Activated CD8-positive, alpha-beta memory T cell treated with anti-CD3 and anti-CD28 coated beads, Interleukin-2, amount 50 U/mL, for 48 hours (primary cell): Measurements from ENCODE around the gene DOK5.

Experiments used
- DNase-seq: peaks from one replicate; pipeline ENCODE4 v3.0.0-alpha.2; 2020

The DOK5 gene

DNA sequence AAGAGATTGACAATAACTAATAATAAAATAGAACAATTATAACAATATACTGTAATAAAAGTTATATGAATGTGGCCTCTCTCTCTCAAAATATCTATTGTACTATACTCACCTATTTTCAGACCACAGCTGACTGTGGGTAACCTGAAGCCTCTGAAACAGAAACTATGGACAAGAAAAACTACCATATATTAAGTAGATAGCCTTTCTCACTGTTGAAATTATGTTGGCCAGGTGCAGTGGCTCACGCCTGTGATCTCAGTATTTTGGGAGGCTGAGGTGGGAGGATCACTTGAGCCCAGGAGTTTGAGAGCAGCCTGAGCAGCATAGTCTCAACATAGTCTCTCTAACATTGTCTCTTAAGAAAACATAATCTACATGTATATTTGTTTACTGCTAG lies 89.9 kb downstream of the DOK5 start:
- no peak for DNase-seq

DNA sequence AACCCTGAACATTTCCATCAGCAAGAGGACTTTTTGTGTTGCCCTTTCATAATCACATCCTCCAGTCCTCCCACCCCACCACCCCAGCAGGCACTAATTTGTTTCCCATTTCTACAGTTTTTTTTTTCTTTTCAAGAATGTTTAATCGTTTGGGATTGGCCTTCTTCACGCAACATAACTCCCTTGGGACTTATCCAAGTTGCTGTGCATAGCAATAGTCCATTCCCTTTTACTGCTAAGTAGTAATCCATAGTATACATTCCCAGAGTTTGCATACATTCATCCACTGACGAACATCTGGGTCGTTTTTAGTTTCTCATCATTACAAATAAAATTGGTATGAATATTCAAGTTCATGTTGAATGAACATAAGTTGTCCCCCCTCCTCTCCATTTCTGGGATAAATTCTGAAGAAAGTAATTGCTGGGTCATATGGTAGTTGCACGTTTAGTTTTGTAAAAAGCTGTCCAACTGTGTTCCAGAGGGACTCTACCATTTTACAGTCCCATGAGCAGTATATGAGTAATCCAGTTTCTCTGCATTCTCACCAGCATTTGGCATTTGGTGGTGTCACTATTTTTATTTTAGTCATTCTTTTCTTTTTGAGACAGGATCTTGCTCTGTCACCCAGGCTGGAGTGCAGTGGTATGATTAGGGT lies 90.8 kb downstream of the DOK5 start:
- DNase-seq = no peak

DNA sequence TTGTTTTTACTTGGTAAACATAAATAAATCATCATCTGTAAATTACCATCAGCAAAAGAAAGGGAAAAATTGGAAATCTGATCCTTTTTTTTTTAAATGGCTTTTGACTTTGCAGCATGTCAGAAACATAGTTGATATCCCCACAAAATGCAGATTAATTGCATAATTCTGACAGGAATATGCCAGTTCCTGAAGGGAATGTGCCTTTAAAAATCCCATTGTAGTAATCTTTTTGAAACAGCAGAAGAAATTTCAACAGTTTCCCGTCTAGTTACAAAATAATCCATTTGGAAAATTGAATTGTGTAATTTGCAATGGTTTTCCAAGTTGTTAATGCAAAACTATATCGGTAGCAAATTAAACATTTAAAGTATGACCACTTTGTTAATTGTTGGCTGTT lies 95.2 kb downstream of the DOK5 start:
- no peak for DNase-seq

DNA sequence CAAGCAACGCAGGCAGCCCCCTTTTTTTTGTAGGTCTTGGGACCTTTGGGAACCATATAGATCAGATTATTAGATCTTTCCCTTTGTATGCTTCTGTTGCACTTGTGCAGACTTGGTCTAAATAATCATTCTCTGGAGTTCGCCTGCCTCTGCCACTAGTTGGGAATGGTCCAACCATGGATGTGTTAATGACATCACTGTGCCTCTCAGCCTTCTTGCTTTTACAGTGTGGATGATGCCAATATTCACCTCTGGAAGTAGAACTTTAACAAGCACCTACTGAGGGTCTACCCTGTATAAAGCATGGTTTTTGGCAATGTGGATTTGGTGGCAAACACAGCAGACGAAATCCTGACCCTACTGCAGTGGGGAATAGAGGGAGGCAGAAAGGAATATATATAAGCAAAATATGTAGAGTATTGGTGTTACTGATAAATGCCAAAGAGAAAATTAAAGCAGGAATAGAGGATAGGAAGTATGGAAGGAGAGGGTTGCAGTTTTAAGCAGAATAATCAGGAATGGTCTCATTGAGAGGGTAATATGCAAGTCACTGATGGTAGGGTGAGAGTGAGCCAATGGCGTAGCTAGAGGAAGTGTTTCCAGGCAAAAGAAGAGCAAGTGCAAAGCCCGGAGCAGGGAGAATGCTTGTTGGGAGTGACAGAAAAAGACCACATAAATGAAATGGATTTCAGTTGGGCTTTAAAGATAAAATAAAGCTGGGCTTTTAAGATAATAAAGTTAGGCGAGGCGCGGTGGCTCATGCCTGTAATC lies 97.5 kb downstream of the DOK5 start:
- DNase-seq = no peak

DNA sequence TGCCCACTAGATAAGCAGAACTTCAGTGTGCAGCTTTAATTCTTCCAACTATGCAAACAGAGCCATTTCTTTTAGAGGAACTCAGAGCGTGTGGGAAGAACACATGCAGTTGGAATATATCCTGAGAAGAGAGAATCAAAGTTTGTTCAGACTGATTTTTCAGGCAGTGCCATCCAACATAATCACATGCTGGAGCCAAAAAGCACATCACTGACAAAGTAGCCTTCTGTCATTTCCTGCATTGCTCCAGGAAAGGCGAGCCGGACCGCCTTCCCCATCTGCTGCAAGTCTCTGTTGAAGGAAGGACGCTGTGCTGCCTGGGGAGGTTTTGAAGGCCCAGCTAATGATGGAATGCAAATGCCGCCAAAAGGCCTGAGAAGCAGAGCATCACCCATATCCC lies 98.4 kb downstream of the DOK5 start:
- no peak for DNase-seq

DNA sequence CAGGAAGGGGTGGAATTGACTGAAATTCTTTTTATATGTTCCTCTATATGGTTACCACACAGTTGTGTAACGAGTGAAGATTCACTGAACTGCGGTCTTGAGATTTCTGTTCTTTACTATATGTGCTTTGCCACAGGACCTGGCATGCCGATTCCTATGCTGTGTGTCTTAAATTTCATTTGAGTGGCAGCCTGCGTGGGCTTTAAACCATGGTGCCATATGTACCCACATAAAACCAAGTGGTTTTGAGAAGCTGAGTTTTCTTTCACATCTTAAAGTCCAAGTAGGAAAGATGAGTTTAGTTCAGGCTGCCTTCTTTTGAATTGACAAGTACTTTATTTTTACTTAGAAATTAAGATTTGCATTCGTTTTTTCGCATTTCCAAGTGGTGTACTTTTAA lies 101.1 kb downstream of the DOK5 start:
- no peak for DNase-seq

DNA sequence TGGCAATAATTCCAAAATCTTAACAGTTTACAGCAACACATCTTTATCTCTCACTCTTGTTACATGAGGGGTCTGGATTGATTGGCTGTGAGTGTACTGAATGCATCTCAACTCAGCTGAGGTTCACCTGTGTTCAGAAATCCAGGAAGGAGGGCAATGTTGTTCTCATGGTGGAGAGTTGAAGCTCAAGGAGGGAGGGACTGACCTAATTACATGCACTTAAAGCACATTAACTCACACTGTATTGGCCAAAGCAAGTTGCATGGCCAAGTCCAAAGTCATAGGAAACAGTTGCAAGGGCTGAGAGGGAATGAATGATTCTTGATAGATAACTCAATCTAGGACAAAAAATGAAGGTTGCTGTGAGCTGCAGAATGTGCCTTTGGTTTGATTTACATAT lies 102.2 kb downstream of the DOK5 start:
- no peak for DNase-seq

DNA sequence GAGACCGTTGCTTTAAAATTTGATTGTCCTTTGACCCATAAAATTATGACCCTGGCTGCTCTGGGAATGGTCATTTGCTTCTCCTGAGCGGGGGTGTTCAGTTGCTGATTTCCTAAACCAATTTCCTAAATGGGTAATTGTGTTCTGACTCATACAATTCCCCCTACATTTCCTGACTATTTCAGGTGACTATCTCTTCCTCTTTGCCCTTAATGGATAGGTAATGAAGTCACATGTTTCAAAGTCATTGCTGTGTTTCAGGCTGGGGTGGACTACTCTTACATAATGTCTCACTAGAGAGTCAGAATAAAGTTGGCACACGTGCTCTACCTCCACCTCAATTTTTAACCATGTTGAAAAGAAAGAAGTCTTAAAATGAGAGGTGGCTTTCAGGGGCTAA lies 109.8 kb downstream of the DOK5 start:
- DNase-seq = no peak

DNA sequence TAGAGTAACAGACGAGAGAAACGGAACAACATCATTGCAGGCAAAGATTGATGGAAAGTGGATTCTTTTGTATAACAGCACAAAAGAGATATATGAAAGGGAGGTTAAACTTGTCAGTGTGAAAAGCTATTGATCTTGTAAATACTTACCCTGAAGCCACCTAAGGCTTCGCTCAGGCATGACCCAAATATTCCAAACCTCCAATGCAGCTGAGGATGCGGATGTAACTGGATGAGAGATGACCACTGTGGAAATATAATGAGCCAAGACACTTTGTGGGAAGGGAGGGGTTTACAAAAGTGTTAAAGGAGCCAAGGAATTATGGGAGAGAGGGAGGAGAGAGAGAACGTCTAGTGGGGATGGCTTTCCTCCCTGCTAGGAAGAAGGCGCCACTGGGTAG lies 112.0 kb downstream of the DOK5 start:
- DNase-seq = no peak

DNA sequence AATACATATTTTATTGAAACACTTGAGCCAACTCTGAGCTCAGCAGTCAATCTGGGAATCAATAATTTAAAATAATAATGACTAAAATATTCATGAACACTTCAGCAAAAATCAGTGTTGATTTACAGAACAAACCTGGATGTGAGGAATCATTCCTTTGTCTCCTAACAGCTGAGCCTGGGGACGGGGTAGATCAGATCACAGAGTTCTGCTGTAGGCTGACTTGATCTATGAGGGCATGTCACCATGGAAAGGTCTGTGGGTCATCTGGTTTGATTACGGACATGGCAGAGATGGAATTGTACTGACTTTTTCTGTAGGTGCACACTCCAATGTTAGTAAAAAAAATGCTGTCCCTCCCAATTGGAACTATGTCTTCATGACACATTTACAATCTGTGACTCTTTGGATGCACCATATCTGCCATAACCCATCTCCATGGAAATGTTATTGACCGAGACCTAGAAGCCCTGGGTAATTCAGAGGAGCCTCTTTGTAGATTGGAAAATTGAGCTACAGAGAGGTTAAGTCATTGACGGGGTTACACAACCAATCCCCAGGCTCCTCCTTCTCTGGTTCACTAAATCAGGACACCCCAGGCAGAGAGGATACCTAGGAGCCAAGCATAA lies 114.1 kb downstream of the DOK5 start:
- DNase-seq = no peak

DNA sequence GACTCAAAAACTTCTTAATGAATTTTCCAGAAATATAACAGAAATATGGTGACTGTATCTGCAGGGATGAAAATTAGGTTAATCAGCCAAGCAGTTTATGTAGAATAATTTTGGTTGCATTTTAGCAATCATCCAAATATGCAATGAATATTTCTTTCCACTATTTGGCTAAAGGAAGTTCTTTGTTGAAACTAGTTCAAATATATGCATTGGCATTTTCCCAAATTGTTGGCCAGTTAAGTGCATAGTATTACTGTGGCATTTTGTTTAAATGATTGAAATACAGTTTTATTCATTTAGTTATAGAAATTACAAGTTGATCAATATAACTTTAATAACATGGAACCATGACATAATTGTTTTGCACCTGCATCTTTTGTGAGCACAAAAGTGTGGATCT lies 115.5 kb downstream of the DOK5 start:
- no peak for DNase-seq

DNA sequence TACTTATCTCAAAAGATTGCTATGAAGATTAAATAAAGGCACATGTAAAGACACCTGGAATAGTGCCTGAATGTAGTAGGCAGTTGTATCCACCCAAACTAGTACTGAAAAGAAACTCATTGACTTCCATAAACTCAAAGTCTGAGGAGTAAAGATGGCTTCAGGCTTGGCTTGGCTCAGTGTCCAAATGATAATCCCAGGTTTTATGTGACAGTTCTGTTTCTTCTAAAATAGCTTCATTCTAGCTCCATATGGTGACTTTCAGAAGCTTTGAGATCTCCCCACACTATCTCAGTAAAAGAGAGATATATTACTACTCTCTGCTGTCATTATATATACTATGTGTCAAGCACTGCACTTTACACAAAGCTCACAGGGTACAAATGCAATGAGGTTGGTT lies 121.3 kb downstream of the DOK5 start:
- no peak for DNase-seq

DNA sequence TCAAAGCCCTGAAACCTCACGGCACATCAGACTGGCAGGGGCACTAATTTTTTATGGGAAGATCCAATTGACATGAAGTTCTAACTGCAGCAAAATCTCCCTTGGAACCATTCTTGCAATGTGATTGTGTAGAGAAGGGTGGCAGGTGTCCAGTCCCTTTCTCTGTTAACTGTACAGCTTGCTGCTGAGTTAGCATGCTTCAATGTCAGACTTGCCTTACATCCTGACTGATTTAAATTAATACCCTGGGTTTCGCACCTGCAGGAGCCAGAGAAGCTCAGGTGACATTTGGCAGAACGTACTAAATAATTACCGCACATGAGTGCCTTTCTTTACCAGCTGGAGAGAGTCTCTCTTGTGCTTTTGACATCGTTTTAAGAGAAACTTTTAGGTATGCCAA lies 123.0 kb downstream of the DOK5 start:
- no peak for DNase-seq

DNA sequence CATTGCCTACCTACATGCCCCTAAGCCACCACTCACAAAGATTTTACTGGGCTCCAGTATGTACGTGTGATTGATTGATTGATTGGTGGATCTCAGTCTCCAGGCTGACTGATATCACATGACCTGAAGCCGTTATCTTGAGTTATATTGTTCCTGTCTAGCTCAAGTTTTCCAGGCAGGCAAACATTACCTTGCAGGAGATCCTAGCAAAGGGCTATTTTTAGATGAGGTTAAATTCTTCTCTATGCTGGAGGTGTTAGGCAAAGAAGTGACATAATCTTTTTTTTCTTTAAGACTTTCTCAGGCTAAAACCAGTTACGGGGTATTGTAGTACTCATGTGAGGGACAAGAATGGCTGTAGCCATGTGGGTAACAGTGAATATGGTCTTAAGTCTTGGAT lies 125.2 kb downstream of the DOK5 start:
- no peak for DNase-seq

DNA sequence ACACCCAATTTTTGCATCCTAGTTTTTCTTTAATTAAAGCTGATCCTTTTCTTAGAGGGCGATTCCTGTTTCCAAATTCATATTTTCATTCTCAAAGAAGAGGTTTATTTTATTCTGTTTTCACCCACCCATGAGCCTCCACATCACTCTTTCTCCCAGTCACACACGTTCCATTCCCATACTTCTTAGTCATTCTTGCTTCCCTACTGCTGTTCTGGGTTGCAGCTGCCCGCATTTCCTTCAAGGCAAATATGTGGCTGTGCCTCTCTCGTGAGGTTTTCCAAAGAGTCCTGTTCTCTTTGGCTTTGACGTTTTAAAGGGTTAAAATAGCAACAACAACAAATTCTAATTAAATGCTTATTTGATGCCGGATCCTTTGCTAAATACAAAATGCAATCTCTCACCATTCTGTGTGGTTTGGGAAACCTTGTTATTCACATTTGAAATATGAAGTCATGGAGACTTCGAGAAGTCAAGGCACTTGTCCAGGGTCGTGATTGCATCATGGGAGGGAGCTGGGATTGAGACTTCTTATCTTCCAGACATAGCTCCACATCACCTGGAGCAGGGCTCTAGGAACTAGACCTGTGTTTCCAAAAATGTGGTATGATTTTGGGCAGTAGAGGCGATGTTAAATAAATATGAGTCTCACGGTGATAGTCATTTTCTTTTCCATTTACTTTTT lies 126.6 kb downstream of the DOK5 start:
- DNase-seq = no peak

DNA sequence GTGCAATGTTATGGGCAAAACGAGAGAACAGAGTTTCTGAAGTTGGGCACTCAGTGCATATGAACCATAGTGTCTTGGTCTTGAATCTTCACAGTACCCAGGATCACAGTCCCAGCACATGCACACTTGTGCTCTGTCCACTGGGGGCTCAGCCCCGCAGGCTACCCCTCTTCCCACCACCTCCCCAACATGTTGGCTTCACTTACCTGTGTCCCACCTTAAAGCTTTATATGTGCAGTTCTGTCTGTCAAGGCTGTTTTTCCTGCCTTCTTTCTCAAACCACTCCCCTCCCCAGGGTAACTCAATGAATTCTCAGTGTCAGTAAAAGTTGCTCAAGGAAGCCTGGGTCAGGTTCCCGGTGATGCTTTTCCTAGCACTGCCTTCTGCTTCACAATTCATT lies 129.9 kb downstream of the DOK5 start:
- DNase-seq = no peak

DNA sequence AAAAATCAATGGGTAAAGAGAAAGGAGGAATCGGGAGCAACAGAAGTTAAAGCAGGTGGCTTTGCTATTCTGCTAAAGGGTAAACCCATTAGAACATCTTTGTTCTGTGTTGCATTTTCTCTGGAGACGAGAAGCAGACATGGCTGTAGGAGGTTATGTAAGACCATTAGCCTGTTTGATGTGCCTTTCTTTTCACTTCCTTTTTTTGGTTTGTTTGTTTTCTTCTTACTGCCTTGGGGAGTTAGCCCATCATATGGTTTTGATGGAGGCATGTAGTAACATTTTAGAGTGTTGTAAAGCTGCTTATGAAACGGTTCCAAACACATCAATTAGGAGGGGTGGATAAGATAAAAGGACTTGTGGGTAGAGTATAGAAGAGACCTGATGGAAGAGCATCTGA lies 131.0 kb downstream of the DOK5 start:
- no peak for DNase-seq

DNA sequence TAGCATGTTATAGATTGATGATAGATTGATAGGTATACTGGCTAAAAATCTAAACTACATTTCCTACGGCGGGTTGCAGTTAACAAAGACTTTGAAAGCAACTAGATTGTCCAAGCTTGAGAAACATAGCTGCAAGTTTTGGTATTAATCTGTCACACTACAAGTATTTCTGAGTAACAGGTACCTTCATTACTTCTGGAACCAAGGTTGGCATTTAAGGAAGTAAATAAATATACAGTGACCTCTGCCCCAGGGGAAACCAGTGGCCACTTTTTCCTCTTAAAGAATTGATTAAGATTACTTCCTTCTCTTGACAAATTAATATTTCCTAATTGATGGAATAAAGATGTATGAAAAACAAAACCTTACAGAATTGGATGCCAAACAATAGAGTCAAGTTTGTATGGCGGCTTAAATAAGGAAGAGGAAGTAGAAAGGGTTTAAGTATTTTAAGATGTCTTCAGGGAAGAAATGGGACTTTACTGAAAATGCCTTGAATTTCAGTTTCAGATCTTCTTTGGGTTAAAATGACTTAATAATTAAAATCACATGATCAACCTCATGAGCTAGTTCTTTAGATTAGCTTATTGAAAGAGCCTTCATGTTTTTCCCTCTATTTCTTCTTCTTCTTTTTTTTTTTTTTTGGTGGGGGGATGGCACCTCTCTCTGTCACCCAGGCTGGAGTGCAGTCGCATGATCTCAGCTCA lies 132.8 kb downstream of the DOK5 start:
- no peak for DNase-seq

DNA sequence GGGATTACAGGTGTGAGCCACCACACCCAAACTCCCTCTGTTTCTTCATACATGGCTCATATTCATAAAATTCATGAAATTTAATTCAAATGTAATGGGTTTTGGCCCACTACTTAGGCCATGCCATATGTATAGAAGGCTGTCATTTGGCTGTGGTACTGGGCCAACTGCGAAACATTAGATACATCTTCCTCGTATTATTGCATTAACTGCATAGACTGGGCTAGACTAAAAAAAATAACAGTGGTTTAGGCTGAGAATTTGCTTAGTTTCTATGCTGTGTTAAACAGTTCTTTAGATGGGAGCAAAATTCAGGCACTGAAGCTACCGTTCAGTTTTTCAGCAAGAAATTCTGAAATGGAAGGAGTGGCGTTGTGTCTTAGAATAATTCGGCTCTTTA lies 133.6 kb downstream of the DOK5 start:
- DNase-seq = no peak

DNA sequence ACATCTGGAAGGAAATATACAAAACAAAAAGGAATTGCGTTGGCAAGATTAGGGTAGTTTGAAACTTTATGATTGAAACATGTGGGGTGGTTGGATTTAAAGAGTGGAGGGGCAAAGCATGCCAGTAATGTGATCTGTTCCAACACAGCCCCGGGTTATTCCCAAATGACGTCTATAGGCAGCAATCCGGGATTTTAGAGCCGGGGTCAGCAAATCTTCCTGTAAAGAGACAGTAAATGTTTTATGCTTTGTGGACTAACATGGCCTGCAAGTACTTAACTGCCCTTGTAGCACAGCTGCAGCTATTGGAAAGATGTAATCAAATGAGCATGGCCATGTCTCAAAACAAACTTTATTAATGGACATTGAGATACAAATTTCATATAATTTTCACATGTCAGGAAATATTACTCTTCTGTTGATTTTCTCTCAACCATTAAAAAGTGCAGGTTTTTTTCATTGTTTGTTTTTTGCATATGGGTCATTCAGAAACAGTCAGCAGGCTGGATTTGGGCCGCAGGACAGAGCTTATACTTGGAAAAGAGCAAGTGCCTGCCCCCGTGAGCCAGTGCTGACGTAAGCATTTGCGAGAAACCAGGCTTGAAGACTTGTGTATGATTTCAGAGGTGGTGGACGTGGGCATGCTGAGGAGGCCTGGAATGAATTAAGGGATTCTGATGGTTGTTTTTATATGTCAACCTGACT lies 136.5 kb downstream of the DOK5 start:
- DNase-seq = no peak

DNA sequence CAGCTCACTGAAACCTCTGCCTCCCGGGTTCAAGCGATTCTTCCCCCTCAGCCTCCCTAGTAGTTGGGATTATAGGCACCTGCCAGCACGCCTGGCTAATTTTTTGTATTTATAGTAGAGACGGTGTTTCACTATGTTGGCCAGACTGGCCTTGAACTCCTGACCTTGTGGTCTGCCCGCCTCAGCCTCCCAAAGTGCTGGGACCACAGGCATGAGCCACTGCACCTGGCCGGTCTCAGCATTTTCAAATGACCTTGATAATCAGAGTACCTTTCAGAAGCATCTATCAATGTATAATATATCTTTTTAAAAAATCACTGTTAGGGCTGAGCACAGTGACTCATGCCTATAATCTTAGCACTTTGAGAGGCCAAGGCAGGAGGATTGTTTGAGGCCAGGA lies 143.0 kb downstream of the DOK5 start:
- no peak for DNase-seq

DNA sequence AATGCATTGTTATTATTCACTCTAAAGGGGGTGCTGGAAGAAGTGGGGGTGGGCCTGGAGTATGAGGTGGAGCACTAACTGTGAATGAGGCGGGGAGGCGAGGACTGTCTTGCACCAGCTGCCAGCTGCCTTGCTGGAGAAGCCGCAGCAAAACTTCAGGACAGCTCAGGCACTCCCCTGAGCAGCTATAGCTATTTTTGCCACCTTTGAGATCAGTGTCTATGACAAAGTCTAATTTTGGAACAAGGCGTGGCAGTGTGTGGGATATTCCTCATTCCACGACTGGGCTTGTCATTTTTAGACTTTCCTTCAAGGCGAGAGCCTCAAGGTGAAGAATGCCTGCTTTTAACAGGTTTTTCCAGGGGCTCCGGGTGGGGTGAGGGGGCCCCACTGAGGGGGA lies 143.8 kb downstream of the DOK5 start:
- no peak for DNase-seq

DNA sequence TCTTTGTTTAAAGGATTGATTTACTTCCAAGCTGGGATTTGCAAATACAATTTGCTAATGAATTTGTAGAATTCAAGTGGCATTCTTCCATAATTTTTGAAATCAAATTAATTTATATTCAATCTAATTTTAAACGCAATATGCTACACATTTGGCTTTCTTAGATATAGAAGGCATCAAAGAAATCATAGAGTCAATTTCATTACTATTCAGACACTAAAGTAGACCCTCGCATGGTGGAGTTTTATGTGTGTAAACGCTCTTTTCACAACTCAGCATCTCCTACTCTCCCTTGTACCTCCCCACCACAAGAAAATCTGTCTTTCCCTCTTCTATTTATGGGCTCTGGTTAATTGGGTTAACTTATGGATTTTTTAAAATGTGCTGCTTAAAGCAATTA lies 144.3 kb downstream of the DOK5 start:
- DNase-seq = no peak
